Measurements from ENCODE around the gene HDDC3. TPM values are rescaled to one million over a fixed set of nuclear protein-coding genes. Genes with fewer than 3 reads are reported as not detected.

Gene HDDC3
- total RNA-seq, 6 donors from 2014 or later, result 5.0 to 19.3 (median 12.5) TPM

DNA sequence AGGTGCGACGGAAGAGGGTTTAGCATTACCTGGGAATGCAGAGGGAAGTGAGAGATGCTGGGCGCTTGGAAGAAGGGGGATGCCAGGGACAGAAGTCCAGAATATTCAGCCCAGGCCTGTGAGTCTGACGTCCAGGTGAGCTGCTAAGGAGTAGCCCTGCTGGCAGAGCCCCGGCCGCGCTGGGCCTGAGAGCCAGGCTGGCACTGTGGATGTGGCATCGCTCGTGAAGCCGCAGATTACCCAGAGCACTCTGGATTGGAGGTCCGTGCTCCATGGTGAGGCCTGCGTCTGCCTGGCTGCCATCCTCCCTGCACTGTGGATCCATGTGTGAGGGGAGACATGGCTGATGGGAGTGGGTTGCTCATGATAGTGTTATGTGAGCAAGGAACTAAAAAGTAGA lies 14.8 kb downstream of the HDDC3 start:
- peaks cover 34 to 91% (median 84%) of the 10 kb centered on the region in 4 donors for H3K36me3 ChIP-seq
- DNase-seq, result no peak
- TF ChIP-seq CTCF (IDR thresholded peaks at IDR 0.05), result no peak
- 91 to 98% methylated on average over 10 to 12 of the region's 12 CpGs for WGBS, 2 donors
- no peak overlapping the region for H3K27ac ChIP-seq
- peaks cover 0 to 6% (median under 1%) of the 10 kb centered on the region in 4 donors for H3K4me1 ChIP-seq
- no peak overlapping the region for H3K4me3 ChIP-seq
- H3K27me3 ChIP-seq, result no peaks in the 10 kb centered on the region
- H3K9me3 ChIP-seq, result no peaks in the 10 kb centered on the region
- no peak for ATAC-seq (ENCODE audit: low FRiP score in 2 of 2)

DNA sequence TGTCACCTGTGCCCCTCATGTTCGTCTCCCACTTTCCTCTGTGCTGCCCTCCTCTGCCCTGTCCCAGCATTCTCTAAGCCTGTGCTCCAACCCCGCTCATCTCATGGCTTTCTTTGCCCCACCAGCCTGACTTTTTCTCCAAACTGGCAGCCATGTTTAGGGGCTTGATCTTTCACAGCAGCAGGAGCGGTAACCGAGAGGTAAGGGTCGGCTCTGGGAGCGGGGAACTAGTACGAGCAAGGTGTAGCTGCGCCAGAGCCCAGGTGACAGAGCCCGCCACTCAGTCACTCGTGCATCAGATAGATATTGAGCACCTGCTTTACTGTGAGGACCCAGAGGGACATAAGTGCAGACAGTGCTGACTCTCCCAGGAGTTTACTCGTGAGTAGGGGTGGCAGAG lies 15.9 kb downstream of the HDDC3 start:
- H3K36me3 ChIP-seq, result peaks cover 45 to 99% (median 95%) of the 10 kb centered on the region in 4 donors
- ATAC-seq (ENCODE audit: low FRiP score in 2 of 2) (no peak), DNase-seq (no peak)
- H3K27ac ChIP-seq, result peak overlapping the region; percentile 54 to 87 (median 78)
- H3K27me3 ChIP-seq, result no peaks in the 10 kb centered on the region
- WGBS, 2 donors, result 86 to 88% methylated on average over 11 of the region's 11 CpGs
- no peak for TF ChIP-seq CTCF (IDR thresholded peaks at IDR 0.05)
- TF ChIP-seq EP300 (IDR thresholded peaks at IDR 0.05), result no peak
- TF ChIP-seq POLR2AphosphoS5 (IDR thresholded peaks at IDR 0.05), result no peak
- no peak for TF ChIP-seq POLR2A (IDR thresholded peaks at IDR 0.05)
- no peaks in the 10 kb centered on the region for H3K9me3 ChIP-seq
- H3K4me3 ChIP-seq, result peak overlapping the region in 2 of 4 donors; percentile 25 to 35
- H3K4me1 ChIP-seq, result peaks cover 0 to 6% (median 1%) of the 10 kb centered on the region in 4 donors

- ATAC-seq (ENCODE audit: low FRiP score in 2 of 2) (peak; percentile 70 to 71), DNase-seq (peak in 1 of 2 donors; percentile 89)
- TF ChIP-seq CTCF (IDR thresholded peaks at IDR 0.05) (no peak), POLR2AphosphoS5 (IDR thresholded peaks at IDR 0.05) (peak in 1 of 2 donors; percentile 63), EP300 (IDR thresholded peaks at IDR 0.05) (no peak), POLR2A (IDR thresholded peaks at IDR 0.05) (peak in 2 of 4 donors; percentile 15 to 61)
- Histone ChIP-seq H3K36me3 (peaks cover 50 to 100% (median 96%) of the 10 kb centered on the region in 4 donors), H3K4me3 (peak overlapping the region in 2 of 4 donors; percentile 25 to 35), H3K4me1 (peaks cover 0 to 6% (median 1%) of the 10 kb centered on the region in 4 donors), H3K27me3 (no peaks in the 10 kb centered on the region), H3K27ac (peak overlapping the region; percentile 54 to 87 (median 78)), H3K9me3 (no peaks in the 10 kb centered on the region)
- WGBS, 2 donors, result 66 to 67% methylated on average over 20 to 24 of the region's 25 CpGs
Observed at GRCh38 chr15:90915808-90916440, 16.4 kb downstream of the HDDC3 start.

DNA sequence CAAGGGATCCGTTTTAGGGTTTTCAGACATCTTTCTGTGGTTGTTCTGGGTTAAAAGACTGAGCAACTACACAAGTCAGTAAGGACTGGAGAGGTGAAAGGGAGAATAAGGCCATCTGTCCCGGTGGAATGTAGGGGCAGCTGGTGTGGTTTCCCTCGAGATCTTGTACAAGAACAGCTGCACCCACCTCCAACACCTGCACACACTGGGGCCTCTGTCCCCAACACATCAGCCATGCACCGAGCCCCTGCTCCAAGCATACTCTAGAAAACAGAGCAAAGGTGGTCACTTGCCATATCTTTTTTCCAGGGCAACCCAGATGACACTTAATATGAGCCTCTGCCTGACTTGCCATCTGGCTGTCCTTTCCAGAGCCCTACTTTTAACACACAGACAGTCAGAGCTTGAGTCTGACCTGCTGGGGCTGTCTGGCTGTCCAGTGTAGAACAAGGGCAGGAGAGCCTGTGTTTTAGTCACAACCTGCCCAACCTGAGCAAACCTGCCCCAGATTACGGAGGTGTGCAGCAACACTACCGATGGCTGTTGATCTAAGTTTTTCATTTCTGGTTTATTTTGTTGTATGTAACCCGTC lies 17.0 kb downstream of the HDDC3 start:
- no peaks in the 10 kb centered on the region for H3K9me3 ChIP-seq
- peaks cover 0 to 6% (median 1%) of the 10 kb centered on the region in 4 donors for H3K4me1 ChIP-seq
- ATAC-seq (ENCODE audit: low FRiP score in 2 of 2) (no peak), DNase-seq (peak in 1 of 2 donors; percentile 18)
- TF ChIP-seq POLR2A (IDR thresholded peaks at IDR 0.05), result no peak
- no peak for TF ChIP-seq CTCF (IDR thresholded peaks at IDR 0.05)
- TF ChIP-seq POLR2AphosphoS5 (IDR thresholded peaks at IDR 0.05), result no peak
- TF ChIP-seq EP300 (IDR thresholded peaks at IDR 0.05), result no peak
- H3K4me3 ChIP-seq, result no peak overlapping the region
- H3K27ac ChIP-seq, result peak overlapping the region; percentile 54 to 87 (median 78)
- 74 to 79% methylated on average over 7 of the region's 7 CpGs for WGBS, 2 donors
- no peaks in the 10 kb centered on the region for H3K27me3 ChIP-seq
- peaks cover 50 to 100% (median 97%) of the 10 kb centered on the region in 4 donors for H3K36me3 ChIP-seq

Data from upper lobe of left lung (tissue), 6 donors.